GM21360 (cell line): ENCODE results near the gene PTPRB.

ENCODE experiments used
- ATAC-seq: cut with Tn5 transposase; IDR thresholded peaks from one replicate; pipeline ENCODE4 v1.9.1; 2021; ENCODE audit warnings: mild to moderate bottlenecking, moderate library complexity; ENCODE audit not compliant: unreplicated experiment

PTPRB gene

DNA sequence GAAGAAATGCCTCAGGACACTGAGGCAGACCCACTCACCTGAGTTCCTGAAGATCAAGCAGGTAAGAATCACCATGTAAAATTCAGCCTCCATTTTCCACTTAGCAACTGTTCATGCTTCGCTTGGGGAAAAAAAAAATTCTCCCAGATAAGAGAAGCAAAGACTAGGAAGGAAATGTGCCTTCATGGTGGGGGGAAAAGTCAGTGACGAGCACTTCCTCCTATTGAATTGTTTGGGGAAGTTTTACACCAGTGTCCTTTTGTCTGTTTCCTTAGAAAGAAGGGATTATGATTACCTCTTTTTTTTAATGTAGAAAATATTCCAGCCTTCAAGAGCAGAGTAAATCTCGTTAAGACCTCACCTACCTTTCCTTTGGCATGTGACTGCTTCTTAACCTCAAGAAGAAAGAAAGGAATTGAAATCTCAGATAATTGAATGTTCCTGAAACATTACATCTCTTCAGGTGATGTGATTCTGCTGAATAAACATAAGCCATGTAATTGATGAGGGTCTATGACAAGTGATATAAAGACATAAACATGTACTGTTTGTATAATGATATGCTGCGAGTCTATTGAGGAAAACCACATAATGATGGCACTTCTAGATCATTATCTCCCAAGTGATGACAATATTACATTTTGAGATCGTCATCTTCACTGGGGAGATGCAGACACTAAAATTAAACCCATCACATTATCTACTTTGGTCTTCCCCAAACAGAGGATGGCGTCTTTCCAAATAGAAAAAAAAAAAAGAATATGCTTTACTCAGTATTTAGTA lies at the start of gene PTPRB:
TSS of gene PTPRB (minus strand) at position 127 of the 783 bp plus-strand sequence. CDS start at position 93, 34 bp downstream.
- no peak for ATAC-seq

DNA sequence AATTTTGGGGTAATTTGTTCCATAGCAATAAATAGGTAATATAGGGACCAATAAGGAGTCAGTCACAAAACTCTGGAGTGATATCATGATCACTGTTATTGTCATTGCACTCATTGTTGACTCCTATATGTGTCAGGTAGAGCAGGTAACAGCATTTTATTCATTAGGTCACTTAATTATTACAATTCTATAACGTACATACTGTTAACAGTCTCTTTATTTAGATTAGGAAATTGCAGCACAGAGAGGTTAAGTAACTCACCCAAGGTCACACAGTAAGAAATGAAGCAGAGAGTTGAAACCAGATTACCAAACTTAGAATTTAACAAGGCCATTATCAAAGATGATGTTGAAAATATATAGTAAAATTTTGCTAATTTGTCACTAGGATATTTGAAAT lies 49.7 kb upstream of the PTPRB start:
- no peak for ATAC-seq

DNA sequence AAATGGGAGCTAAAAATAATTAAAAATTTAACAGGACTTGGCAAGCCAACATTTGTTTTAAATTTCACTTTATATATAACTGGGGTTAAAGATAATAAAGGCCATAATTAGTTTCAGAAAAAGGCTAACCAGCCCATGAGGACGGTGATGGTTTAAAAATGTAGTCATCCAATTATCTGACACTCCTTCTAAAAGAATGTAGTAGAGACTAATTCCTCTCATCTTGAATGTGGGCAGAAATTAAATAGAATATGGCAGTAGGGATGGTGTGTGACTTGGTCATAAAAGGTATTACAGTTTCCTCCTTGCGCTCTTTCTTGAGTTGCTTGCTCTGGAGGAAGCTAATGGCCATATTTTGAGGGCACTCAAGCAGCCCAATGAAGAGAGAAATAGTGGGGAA lies 49.1 kb upstream of the PTPRB start:
- no peak for ATAC-seq

DNA sequence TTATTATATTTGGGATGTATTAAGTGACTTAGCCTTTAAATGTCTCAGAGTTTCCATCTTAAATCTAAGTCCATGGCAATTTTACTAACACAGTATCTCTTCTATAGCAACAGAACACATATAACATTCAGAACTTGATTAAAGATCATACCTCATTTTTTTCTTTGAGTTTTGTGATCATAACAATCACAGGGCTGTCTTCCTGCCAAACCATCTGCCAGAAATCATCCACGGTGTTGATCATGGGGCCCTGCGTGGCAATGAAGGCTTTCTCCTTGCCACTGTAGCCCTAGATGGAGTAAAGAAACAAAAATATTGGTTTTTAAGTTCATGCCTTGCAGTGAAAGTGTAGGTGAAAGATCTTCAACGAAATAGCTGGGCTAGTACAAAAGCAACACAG lies 46.7 kb upstream of the PTPRB start:
- no peak for ATAC-seq

DNA sequence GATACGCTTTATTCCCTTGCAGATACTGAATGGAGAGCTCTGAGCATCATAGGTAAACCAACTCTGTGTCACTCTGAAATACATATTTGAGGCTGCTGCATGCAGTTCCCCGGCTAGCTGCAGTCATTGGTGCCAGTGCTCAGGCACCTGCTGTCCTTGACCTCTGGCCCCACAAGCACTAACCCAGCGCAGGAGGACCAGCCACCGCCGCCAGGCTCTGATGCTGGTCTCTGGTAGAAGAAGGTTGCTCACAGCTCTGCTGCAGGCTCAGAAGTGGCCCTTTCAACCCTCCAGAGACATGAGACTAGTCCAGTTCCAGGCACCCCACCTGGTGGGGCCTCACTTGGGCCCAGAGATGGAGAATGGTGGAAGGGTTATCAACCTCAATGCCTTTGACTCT lies 34.5 kb upstream of the PTPRB start:
- ATAC-seq: no peak

DNA sequence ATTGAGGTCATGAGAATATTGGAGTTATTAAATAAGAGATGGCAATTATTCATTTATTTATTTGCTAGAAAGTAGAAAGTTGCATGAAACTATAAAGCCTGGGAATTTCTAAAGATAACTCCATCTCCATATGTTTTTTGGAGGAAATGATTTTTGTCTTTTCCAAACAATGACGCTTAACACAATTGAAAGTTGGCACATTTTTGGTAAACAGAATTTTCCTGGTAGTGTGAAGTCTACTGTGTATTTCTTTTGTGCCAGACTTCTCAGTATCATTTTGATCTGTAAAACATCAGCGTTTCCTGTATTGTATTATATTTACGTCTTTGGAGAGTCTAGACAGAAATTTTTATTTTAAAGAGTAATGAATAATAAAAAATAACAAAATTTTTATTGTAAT lies 33.7 kb upstream of the PTPRB start:
- no peak for ATAC-seq

DNA sequence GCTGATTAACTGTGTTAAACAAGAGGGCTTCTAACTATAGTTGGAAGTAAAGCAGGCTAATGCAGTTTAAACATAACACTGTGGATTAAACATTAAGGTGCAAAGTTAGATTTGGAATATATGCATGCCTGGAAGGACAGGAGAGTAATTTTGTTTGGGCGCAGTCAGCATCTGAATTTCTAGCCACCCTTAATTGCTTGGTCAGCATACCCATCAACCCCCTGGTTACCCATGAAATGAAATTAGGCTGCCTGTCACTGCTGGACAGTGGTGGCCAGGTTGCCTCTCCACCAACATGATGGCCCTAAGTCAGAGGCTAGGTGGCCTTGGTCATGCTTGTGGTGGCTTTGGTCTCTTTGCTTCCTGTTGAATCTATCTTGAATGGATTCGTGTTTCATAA lies 30.0 kb upstream of the PTPRB start:
- no peak for ATAC-seq

DNA sequence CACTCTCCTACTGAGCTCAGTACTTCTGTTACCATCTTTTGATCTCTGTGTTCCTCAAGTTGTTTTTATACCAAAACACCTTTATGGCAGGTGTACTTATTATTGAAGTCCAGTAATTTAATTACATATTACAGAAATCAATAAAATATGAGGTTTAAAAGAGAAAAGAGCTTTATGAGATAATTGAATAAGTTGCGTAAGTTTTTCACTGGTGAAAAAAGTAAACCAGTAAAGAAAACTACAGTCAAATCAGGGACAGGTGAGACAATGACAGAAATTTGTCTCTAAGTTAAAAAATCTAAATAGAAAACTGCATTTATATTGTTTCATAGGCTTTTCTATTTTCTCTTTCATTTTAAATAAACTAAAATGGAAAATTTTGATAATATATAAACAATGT lies 29.1 kb upstream of the PTPRB start:
- no peak for ATAC-seq

DNA sequence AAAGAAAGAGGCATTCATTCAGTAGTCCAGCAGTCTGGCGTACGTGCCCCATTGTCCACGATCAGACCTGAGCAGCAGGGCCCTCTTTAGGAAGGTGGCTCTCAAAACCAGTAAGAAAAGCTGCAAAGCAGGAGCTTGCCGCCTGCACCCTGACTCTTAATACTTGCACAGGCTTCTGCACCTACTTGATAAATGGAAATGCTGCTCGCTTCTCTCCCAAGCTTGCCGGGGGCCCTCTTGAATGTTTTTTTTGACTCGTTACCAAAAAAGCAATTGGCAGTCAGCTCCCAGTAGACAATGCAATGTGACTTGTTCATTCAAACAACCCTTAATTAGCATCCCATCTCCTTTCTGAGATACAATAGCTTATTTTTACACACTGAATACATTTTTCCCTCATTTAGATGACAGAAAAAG lies 27.2 kb upstream of the PTPRB start:
- no peak for ATAC-seq

DNA sequence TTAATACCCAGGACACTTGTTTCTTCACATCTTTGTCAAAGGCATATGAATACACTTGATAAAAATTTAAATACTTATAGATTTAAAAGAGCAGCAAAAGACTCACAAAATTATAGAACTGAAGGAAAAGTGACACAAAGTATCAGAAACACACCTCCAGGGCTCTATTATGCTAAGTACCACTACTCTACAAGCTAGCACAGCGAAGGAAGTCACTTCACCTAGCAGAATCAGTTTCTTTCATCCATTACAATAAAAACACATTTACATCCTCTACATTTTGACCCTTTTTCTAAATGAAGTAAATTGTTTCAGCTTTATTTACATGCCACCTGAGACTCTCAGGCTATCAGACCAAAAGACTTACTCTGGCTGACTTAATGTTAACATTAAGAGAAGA lies 26.6 kb upstream of the PTPRB start:
- ATAC-seq: no peak

DNA sequence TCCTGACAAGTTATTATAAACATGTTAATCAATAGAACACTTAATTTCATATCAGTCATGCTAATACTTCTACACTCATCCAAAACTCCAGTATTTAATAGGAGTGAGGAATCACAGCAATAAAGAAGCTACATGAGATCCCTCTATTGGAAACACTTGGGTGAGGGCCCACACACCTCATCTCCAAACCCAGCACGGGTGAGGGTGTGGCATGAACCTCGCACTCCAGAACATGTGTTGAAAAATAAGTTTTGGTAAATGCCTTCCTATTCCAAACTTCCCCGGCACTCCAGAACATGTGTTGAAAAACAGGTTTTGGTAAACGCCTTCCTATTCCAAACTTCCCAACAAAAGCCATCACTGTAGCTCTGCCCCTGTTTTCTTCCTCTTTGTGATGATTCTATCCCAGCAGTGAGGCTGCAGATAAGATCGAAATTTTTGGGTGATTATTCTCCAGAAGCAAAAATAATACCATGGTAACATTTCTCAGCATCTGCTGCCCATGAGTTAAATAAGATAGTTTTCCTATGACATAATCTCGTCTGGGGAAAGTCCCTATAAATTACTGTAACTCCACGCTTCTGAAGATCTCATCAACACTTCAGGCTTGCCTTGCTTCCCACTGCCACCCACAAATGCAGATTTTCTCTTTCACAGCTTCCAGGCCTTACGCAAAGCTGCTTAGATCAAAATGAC lies 24.4 kb upstream of the PTPRB start:
- no peak for ATAC-seq

DNA sequence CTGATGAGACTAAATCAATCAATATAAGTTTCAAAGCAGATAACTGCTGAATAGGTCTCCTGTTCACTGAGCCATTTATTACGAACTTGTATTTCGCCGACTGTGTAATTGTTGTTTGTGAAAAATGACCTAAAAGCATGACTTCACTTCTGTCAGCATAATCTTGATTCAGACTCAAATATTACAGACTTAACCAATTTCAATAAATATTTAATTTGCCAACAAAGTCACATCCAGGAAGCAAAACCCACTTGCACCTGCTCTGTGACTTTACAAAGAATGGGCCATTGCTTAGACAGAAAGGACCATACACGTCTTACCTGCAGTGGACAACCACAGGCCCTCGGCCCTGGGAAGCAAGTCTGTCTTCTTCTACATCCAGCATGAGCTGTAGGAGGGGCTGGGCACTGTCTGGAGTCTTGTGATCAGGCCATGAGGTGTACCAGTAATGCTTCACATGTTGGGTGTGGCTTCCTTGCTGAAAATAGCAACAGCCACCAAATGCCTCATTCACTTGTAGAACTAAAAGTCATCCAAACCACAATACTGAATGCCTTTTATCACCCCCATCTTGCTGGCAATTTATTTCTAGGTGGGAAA lies 23.5 kb upstream of the PTPRB start:
- no peak for ATAC-seq

DNA sequence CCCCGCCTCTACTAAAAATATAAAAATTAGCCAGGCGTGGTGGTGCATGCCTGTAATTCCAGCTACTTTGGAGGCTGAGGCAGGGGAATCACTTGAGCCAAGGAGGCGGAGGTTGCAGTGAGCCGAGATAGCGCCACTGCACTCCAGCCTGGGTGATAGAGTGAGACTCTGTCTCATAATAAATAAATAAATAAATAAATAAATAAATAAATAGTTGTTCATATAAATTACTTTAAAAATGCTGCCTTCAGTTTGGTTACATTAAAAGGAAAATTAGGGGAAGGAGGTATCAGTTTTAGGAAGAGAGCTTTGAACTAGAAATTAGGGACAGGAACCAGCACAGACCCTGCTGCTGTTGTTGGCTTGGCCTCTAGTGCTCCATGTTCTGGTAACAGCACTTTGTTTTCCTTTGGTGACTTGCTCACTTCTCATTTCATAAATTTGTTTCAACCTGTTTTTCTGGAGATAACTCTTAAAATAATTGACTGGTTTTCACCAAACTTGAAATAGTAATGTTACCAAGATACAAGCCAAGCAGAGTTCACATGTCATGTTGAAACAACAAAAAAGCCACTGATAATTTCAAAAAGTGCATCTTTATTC lies 22.9 kb upstream of the PTPRB start:
- ATAC-seq: no peak

DNA sequence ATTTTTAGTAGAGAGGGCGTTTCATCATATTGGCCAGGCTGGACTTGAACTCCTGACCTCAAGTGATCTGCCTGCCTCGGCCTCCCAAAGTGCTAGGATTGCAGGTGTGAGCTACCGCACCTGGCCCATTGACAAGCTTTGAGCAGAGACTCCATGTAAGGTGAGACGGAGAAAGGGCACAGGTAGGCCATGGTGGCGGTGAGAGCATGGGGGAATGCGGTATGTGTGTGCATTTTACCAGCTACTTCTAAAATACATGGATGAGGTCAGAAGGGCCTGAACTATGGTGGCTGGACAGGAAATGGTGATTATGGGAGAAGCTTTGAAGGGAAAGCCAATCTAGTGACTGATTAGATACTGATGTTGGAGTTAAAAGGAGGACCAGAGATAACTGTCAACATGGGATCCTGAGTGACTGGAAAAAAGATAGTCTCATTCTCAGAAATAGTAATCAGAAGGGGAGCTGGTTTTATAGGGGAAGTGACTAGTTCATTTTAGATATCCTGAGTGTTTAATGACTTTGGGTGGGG lies 21.9 kb upstream of the PTPRB start:
- ATAC-seq: no peak

DNA sequence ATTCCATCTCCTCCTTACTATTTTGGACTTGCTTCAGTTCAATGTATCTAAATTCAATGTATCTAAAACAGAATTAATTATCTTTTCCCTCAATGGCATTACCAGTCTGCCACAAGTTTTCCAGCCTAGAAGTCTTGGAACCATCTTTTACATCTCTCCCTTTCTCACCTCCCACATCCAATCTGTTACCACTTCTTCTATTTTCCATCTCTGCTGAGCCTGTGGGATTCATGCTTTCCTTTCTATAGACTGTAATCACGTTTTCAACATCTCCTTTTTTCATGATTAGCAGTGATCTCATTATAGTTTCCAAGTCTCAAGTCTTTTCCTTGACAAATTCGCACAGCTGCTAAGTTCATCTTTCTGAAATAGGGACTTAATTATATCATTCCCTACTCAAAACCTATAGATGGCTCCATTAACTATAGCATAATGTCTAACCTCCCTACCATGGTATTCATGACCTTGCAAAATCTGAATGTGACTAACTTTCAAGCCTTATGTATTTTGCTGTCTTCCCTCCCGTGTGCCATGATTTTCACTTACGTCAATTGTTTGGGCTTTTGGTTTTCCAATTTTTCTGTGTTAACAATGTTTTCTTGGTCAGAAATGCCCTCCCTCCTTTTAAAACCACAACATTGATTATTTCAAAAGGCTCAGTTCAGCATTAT lies 20.5 kb upstream of the PTPRB start:
- ATAC-seq: no peak

DNA sequence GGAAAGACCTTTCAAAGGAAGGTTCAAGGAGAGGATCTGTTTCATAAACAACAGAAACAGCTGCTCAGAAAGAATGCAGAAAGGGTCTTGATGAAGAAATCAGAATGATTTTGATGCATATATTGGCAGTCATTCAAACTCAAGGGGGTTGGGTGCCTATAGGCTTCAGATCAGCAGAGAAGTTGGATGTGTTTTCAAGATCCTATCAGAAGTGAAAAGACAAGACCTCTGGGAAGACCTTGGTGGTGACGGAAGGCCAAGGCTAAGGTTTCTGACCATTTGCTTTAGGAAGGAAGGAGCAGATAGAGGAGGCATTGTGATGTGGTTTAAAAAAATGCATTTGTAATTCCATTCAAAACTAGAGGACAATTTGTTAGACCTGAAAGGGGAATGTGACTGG lies 15.2 kb upstream of the PTPRB start:
- ATAC-seq: no peak

DNA sequence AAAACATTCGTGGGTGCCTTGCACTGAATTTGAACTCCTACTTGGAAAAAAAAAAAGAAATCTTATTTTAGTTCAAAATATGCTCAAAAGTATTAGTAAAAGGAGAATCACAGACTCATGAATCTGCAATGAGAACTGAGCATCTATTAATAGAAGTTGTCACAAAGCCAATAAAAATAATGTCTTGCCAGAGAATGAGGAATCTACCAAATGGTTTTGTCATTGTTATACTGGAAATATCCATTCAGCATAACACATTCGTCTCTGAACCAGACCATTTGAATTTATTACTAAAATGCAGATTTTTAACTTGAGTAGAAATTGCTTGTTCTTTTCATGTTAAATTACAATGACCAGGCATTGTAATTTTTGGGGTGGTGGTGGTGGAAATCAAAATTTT lies 11.6 kb upstream of the PTPRB start:
- no peak for ATAC-seq

DNA sequence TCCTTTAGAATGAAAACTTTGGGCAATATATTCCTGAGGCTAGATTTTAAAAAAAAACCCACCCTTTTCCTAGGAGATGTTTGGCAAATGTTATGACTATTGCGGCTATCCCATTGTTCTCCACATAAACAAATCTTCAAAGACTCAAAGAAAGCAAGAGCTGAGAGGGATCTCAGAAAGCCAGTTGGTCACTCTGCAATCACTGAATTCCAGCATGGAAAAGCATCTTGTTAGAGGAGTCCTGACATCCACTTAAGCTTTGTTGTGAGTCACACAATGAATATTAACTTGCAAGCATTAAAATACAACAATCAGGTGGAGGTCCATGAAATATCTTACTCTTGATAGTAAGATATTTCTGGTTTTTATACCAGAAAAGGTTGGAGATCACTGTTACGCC lies 11.0 kb upstream of the PTPRB start:
- no peak for ATAC-seq

DNA sequence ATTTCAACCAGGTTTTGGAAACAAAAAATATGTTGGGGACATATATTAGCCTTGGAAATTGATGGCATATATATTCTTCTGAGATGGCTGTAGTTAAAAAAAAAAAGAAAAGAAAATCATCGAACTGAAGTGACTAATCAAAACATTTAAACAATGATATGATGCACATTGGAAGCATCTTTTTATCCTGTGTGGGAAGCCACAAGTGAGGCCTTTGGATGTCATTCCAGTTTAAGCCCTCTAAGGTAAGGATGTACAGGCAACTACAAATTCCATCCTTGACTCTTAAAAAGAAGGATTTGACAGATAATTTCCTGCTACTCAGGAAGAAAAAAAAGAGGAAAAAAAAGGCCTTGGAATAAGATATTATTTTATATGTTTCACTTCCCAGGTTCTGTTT lies 9.6 kb upstream of the PTPRB start:
- ATAC-seq: no peak

DNA sequence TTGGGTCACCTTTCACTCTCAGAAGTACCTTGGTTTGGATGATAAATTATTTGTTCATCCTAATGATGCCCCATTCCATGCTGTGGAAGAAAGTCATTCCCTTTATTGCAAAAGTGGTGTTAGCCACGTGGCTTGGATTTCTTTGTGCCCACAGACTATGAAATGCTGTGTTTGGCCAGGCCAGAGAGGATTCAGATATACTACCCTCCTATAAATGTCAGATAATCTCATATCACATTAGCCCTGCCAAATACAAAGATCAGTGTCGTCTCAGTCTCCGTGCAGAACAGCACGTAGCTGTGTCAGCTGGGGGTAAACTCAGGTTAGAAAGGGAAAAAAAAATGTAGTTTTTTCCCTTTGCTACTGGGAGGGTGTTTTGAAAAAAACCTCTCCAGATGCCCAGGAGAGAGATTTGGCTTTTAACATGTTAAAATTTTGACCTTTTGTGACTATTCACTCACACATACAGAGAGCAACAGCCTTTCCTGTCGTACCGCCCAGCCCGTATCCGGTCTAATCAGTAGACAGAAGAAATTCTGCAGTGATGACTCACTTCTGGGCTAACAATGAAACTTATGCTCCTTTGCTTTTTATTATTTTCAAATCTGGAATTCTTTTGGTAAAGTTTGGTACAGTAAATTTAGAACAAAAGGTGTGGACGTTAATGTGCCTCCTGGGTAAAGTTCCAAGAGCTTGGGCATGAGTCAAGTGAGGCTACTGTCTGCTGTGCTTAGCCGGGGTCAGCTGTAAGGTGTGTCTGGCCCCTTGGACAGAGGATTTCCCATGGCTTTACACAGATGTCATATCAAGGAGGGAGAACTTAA lies 8.5 kb upstream of the PTPRB start:
- peak; percentile 76 for ATAC-seq
